Ishikawa (cell line): ENCODE data around the gene FAM216B.

Experiments used
- CEBPB ChIP-seq: IDR thresholded peaks from 2 replicates; pipeline ENCODE4 v1.6.1; 2012
- EP300 ChIP-seq: IDR thresholded peaks from 2 replicates; pipeline ENCODE4 v1.6.1; 2012; ENCODE audit warnings: borderline replicate concordance
- TAF1 ChIP-seq: IDR thresholded peaks from 2 replicates; pipeline ENCODE4 v1.6.1; 2012; ENCODE audit warnings: low read depth, mild to moderate bottlenecking
- TEAD4 ChIP-seq: IDR thresholded peaks from 2 replicates; pipeline ENCODE4 v1.6.1; 2012
- YY1 ChIP-seq: IDR thresholded peaks from 2 replicates; pipeline ENCODE4 v1.6.1; 2012; ENCODE audit warnings: low read depth
- ZBTB7A ChIP-seq: IDR thresholded peaks from 2 replicates; pipeline ENCODE4 v1.6.1; 2012; ENCODE audit warnings: low read depth
- TF ChIP-seq, protein P1 (sequence below): IDR thresholded peaks from 2 replicates; pipeline ENCODE4 v1.6.1; 2012
- TF ChIP-seq, protein P2 (sequence below): IDR thresholded peaks from 2 replicates; pipeline ENCODE4 v1.6.1; 2012; ENCODE audit warnings: low read depth, mild to moderate bottlenecking

DNA sequence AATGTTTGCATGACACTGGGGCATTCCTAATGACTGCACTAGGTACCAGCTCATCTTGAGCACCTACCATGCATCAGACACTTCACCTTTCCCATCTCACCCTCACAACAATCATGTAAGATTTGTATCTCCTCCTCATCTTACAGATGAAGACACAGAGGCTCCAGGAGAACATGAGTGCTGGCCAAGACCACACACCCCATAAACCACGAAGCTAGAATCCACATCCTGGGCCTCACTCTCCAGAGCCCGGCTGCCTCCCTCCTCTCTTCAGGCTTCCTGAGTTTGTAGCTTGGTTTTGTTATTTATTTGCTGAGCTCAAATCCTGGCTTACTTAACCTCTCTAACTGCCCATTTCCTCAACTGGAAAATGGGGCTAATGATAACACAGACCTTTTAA lies 25.9 kb downstream of the FAM216B start:
- TF ChIP-seq, protein P1, sequence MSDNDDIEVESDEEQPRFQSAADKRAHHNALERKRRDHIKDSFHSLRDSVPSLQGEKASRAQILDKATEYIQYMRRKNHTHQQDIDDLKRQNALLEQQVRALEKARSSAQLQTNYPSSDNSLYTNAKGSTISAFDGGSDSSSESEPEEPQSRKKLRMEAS = no peak
- TF ChIP-seq, protein P2, sequence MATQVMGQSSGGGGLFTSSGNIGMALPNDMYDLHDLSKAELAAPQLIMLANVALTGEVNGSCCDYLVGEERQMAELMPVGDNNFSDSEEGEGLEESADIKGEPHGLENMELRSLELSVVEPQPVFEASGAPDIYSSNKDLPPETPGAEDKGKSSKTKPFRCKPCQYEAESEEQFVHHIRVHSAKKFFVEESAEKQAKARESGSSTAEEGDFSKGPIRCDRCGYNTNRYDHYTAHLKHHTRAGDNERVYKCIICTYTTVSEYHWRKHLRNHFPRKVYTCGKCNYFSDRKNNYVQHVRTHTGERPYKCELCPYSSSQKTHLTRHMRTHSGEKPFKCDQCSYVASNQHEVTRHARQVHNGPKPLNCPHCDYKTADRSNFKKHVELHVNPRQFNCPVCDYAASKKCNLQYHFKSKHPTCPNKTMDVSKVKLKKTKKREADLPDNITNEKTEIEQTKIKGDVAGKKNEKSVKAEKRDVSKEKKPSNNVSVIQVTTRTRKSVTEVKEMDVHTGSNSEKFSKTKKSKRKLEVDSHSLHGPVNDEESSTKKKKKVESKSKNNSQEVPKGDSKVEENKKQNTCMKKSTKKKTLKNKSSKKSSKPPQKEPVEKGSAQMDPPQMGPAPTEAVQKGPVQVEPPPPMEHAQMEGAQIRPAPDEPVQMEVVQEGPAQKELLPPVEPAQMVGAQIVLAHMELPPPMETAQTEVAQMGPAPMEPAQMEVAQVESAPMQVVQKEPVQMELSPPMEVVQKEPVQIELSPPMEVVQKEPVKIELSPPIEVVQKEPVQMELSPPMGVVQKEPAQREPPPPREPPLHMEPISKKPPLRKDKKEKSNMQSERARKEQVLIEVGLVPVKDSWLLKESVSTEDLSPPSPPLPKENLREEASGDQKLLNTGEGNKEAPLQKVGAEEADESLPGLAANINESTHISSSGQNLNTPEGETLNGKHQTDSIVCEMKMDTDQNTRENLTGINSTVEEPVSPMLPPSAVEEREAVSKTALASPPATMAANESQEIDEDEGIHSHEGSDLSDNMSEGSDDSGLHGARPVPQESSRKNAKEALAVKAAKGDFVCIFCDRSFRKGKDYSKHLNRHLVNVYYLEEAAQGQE = no peak
- TF ChIP-seq YY1 = no peak
- no peak for TF ChIP-seq CEBPB
- no peak for TF ChIP-seq TAF1
- TF ChIP-seq ZBTB7A = no peak
- no peak for TF ChIP-seq TEAD4
- TF ChIP-seq EP300 = no peak
